Smooth muscle cell (in vitro differentiated cells): Measurements from ENCODE around the gene THTPA. TPM values are rescaled to one million over a fixed set of nuclear protein-coding genes. Genes with fewer than 3 reads are reported as not detected.

ENCODE experiments used
- DNase-seq: peaks from one replicate; lab custom pipeline; 2025; ENCODE audit not compliant: unreplicated experiment; lab: John Stamatoyannopoulos, UW
- H2AFZ ChIP-seq: fragments of 200-600 bp; sonication (generic); 2 replicates; pipeline ENCODE4 v1.6.0; 2016; ENCODE audit warnings: antibody characterized with exemption, low read depth, mild to moderate bottlenecking
- H3F3A ChIP-seq: fragments of 200-600 bp; sonication (generic); 2 replicates; pipeline ENCODE4 v1.6.0; 2017; ENCODE audit warnings: antibody characterized with exemption, low read depth
- H3K27ac ChIP-seq: fragments of 200-600 bp; sonication (generic); 2 replicates; pipeline ENCODE4 v1.5.1; 2016; ENCODE audit warnings: low read depth, mild to moderate bottlenecking
- H3K27me3 ChIP-seq: fragments of 200-600 bp; sonication (generic); 2 replicates; pipeline ENCODE4 v1.6.1; 2016; ENCODE audit warnings: low read depth, mild to moderate bottlenecking
- H3K36me3 ChIP-seq: fragments of 200-600 bp; sonication (generic); 2 replicates; pipeline ENCODE4 v1.5.1; 2016; ENCODE audit warnings: low read depth
- H3K4me1 ChIP-seq: fragments of 200-600 bp; sonication (generic); 2 replicates; pipeline ENCODE4 v1.5.1; 2016; ENCODE audit warnings: low read depth
- H3K4me2 ChIP-seq: fragments of 200-600 bp; sonication (generic); 2 replicates; pipeline ENCODE4 v1.6.0; 2016; ENCODE audit warnings: mild to moderate bottlenecking
- H3K4me3 ChIP-seq: fragments of 200-600 bp; sonication (generic); 2 replicates; pipeline ENCODE4 v1.5.1; 2016; ENCODE audit warnings: mild to moderate bottlenecking
- H3K79me2 ChIP-seq: fragments of 200-600 bp; sonication (generic); 2 replicates; pipeline ENCODE4 v1.6.0; 2016; ENCODE audit warnings: low read depth, mild to moderate bottlenecking
- H3K9ac ChIP-seq: fragments of 200-600 bp; sonication (generic); 2 replicates; pipeline ENCODE4 v1.6.0; 2016; ENCODE audit warnings: low read depth
- H3K9me3 ChIP-seq: fragments of 200-600 bp; sonication (generic); replicated peaks from 2 replicates; pipeline ENCODE4 v1.5.1; 2016; ENCODE audit warnings: low read depth
- H4K20me1 ChIP-seq: fragments of 200-600 bp; sonication (generic); 2 replicates; pipeline ENCODE4 v1.6.0; 2016; ENCODE audit warnings: low read depth
- CTCF ChIP-seq: fragments of 200-600 bp; sonication (generic); IDR thresholded peaks from 2 replicates; pipeline ENCODE4 v1.5.1; 2017; ENCODE audit warnings: borderline replicate concordance, mild to moderate bottlenecking, antibody characterized with exemption; ENCODE audit not compliant: insufficient read depth, poor library complexity, severe bottlenecking
- WGBS: methylation state at CpG from one replicate; pipeline ENCODE4 v1.1.7; 2016; ENCODE audit warnings: low lambda C conversion rate; 5-methylcytosine and 5-hydroxymethylcytosine counted together
- polyA plus RNA-seq: library from polyadenylated mRNA; unstranded; fragments of >200 nt; fragmentation: Nextera tagmentation; extraction: Ambion mirVana; gene quantifications from 2 replicates; pipeline ENCODE4 v1.2.1, GENCODE V29; 2016
- total RNA-seq: library from RNA; depleted of rRNA; stranded (reverse); fragments of >200 nt; gene quantifications from 2 replicates; pipeline ENCODE4 v1.2.3, GENCODE V29; 2014

THTPA gene
- total and polyA plus RNA-seq, 2 experiments from 2014 or later = 5.7 to 6.1 TPM

- H2AFZ ChIP-seq = no peak overlapping the region
Measured at GRCh38 chr14:23520899-23521533, 35.1 kb upstream of the THTPA start.

DNA sequence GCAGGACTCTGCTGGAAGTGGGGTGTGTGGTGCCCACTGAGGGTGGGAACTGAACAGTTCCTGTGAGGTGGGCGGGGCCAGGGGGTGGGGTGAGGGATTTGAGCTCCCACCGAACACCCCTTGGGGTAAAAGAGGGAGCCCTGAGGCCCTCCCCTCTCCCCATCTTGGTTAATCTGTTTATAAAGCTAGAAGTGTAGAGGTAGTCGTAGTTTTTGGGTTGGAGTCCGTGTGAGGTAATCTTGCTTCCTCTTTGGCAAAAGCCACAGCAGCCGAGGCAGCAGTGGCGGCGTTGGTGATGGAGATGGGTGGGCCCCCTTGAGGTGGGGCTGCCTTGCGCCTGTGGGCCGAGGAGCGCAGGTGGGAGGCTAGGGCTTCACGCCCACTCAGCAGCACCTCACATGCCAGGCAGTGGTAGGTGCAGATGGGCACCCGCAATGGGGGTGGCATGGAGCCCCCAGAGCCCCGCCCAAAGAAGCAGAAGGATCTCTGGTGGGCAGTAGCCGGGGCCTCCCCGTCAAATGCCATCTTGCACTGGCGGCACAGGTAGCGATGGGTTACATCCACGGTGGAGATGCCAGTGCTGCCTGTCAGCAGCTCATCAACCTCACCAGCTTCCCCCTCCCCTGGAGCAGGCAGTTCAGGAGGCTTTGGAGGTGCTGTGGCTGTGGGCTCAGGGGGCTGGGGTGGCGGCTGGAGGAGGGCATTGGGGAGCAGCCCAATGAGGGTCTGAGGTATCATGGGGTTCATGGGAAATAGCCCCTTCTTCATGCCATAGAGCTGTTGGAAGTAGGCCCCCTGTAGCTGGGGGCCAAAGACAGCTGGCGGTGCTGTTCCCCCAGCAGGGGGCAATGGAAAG is 34.1 kb upstream of the THTPA start:
- no peaks in the 10 kb centered on the region for H3K79me2 ChIP-seq
- H3K27me3 ChIP-seq = no peaks in the 10 kb centered on the region
- H3K4me1 ChIP-seq = peaks cover 11% of the 10 kb centered on the region
- no peak overlapping the region for H2AFZ ChIP-seq
- H3K4me2 ChIP-seq = no peak overlapping the region
- 91% methylated on average over 18 of the region's 20 CpGs for WGBS
- no peaks in the 10 kb centered on the region for H3K9me3 ChIP-seq
- no peak overlapping the region for H3K27ac ChIP-seq
- no peaks in the 10 kb centered on the region for H3K36me3 ChIP-seq
- no peaks in the 10 kb centered on the region for H3F3A ChIP-seq
- TF ChIP-seq CTCF = no peak
- no peaks in the 10 kb centered on the region for H4K20me1 ChIP-seq
- no peak for DNase-seq
- H3K9ac ChIP-seq = no peak overlapping the region
- H3K4me3 ChIP-seq = no peak overlapping the region

More at GRCh38 chr14:23520899-23521533, 35.1 kb upstream of the THTPA start:
- no peaks in the 10 kb centered on the region for H3K36me3 ChIP-seq
- no peak for DNase-seq
- H3F3A ChIP-seq = no peaks in the 10 kb centered on the region
- no peak overlapping the region for H3K4me3 ChIP-seq
- H4K20me1 ChIP-seq = no peaks in the 10 kb centered on the region
- H3K27ac ChIP-seq = no peak overlapping the region
- no peaks in the 10 kb centered on the region for H3K9me3 ChIP-seq
- H3K4me2 ChIP-seq = no peak overlapping the region
- H3K27me3 ChIP-seq = no peaks in the 10 kb centered on the region
- no peaks in the 10 kb centered on the region for H3K79me2 ChIP-seq
- no peak overlapping the region for H3K9ac ChIP-seq
- H3K4me1 ChIP-seq = peaks cover 11% of the 10 kb centered on the region
- TF ChIP-seq CTCF = no peak
- WGBS = 89% methylated on average over 14 of the region's 14 CpGs

DNA sequence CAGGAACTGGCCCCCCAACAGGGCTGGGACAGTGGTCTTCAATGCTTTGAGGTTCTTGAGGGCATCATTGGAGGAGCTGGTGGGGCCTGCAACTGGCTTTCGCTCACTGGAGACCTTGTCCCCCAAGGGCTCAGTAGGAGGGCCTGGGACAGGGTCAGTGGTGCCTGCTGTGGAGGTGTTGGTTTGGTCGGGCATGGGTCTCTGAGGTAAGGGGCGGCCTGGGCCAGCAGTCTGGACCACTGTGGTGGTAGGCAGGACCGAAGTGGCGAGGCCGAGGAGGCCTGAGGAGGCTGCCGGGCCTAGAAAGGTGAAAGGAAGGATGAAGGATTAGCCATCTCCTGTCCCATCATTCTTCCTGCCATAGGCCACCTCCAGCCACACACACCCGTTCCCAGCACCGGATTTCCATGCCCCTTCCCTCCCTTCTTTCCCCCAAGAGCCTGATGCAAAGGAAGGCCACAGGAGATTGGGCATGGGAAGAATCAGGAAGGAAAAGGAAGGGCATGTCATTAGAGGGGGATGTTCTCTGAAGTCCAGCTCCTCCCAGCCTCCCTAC is 33.4 kb upstream of the THTPA start:
- no peak overlapping the region for H2AFZ ChIP-seq
- H4K20me1 ChIP-seq = no peaks in the 10 kb centered on the region
- no peaks in the 10 kb centered on the region for H3K79me2 ChIP-seq
- no peaks in the 10 kb centered on the region for H3F3A ChIP-seq
- H3K4me3 ChIP-seq = no peak overlapping the region
- no peaks in the 10 kb centered on the region for H3K9me3 ChIP-seq
- H3K4me1 ChIP-seq = peaks cover 11% of the 10 kb centered on the region
- no peak for DNase-seq
- WGBS = 96% methylated on average over 9 of the region's 9 CpGs
- H3K27me3 ChIP-seq = no peaks in the 10 kb centered on the region
- H3K9ac ChIP-seq = no peak overlapping the region
- no peaks in the 10 kb centered on the region for H3K36me3 ChIP-seq
- no peak overlapping the region for H3K4me2 ChIP-seq
- no peak overlapping the region for H3K27ac ChIP-seq
- TF ChIP-seq CTCF = no peak
